ENCODE data around the gene SLC8A3. TPM values are rescaled to one million over a fixed set of nuclear protein-coding genes. Genes with fewer than 3 reads are reported as not detected.

The SLC8A3 gene
- total RNA-seq, 4 donors from 2014 or later: 0.19 to 1.1 (median 0.66) TPM

DNA sequence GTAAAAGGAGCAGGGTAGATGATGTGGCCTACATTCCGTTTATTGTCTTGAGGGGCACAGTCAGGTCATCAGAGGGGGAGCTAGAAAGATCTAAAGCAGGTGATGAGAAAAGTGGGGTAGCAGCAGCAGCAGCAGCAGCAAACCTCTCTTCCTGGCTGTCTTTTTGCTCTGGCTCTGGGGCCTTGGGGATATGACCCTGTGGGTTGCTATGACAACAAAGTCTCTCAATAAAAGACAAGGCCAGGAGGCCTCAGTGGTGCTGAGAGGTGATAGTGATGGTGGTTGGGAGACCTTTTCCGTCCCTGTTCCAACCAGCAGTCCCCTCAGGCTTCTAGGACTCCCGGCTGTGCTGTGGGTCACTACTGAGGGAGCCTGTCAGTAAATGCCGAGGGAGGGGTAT lies 138.6 kb downstream of the SLC8A3 start:
- TF ChIP-seq, protein P1, sequence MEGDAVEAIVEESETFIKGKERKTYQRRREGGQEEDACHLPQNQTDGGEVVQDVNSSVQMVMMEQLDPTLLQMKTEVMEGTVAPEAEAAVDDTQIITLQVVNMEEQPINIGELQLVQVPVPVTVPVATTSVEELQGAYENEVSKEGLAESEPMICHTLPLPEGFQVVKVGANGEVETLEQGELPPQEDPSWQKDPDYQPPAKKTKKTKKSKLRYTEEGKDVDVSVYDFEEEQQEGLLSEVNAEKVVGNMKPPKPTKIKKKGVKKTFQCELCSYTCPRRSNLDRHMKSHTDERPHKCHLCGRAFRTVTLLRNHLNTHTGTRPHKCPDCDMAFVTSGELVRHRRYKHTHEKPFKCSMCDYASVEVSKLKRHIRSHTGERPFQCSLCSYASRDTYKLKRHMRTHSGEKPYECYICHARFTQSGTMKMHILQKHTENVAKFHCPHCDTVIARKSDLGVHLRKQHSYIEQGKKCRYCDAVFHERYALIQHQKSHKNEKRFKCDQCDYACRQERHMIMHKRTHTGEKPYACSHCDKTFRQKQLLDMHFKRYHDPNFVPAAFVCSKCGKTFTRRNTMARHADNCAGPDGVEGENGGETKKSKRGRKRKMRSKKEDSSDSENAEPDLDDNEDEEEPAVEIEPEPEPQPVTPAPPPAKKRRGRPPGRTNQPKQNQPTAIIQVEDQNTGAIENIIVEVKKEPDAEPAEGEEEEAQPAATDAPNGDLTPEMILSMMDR (IDR thresholded peaks at IDR 0.05; ENCODE audit: low read depth): no peak

DNA sequence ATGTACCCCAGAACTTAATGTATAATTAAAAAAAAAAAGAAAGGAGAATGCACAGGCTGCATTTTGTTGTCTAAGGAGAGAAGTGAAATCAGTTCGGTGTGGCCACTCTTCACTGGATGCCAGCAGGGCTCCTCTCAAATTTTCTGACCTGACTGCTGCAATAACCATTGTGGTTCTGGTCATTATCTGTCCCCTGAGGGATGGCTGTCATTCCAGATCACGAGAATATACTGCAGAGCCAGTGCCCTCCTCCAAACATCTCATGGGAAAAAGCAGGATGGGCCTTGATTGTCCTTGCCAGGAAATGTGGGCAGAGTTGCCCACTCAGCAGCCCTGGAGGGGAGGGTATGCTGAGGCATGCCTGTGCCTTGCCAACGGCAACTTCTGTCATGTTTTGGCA lies 139.1 kb downstream of the SLC8A3 start:
- TF ChIP-seq, protein P1 (IDR thresholded peaks at IDR 0.05; ENCODE audit: low read depth): no peak

DNA sequence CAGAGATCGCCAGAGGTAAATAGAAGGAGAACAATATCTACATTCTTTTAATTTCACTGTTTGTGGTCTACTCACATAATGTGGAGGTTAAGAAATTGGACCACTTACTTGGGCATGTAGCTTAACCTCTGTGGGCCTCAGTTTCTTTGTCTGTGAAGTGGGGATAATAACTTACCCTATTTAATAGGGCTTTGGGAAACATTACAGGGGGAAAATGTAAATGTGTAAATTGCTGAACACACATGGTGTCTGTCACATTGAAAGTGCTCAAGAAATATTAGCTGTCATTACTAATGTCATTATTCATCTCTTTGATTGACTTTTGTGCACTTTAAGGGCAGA lies 140.5 kb downstream of the SLC8A3 start:
- TF ChIP-seq, protein P1 (IDR thresholded peaks at IDR 0.05; ENCODE audit: low read depth): no peak

DNA sequence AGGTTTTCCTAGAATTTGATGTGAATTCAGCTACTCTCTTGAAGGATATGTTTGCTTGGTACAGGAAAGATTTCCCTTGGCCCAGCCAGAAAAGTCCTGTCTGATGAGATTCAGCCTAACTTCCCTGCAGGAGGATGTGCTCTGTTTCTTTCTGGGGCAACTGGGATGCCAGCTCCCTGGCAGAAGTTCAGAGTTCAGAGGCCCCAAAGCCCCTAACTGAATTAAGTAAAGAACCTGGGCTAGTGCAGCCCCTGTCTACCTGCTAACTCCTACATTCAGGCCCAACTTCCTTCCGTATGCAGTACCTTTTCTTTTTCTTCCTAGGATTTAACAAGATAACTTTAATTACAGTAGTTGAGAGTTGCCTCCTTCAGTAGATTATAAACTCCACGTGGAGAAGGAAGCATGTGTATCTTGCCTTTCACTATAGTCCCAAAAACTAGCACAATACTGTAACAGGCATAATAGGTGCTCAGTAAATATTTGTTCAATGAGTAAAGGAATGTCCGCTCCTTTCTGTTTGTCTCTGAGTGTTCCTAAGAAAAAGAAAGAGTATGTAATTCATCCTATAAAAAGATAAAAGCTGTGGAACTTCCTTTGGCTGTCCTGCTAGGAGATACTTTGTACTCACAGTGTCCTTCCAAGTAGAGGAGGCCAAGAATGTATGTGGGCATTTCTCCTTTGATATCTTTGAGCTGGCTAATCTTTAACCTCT lies 141.0 kb downstream of the SLC8A3 start:
- TF ChIP-seq, protein P1 (IDR thresholded peaks at IDR 0.05; ENCODE audit: low read depth): no peak

DNA sequence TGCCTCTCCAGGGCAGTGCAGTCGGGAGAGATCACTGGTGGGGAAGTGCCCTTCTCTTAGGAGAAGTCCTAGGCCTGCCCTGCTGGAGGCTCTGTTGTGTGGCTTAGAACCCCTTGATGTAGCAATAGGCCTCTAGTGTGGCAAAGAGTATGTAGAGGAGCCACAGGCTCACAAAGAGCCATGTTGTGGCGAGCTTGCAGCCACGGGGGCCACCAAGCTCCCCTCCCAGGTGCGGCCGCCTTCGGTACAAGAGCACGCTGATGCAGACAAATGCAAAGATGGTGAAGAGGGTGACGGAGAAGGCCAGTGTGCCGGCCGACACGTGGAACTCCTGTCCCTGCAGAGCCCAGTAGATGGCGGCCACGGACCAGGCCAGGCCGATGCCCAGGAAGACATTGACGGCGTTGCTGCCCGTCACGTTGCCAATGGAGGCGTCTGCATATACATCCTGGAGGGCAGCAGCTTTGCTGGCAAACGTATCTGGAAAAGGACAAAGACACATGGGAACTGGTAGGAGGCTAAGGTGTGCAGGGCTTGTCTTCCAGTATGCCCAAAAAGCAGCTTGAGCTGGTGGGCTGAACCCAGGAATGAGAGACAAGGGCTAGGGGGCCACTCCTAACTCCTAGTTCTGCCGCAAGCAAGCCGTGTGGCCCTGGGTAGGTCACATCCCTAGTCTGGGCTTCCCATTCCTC lies 142.8 kb downstream of the SLC8A3 start:
- TF ChIP-seq, protein P1 (IDR thresholded peaks at IDR 0.05; ENCODE audit: low read depth): no peak

DNA sequence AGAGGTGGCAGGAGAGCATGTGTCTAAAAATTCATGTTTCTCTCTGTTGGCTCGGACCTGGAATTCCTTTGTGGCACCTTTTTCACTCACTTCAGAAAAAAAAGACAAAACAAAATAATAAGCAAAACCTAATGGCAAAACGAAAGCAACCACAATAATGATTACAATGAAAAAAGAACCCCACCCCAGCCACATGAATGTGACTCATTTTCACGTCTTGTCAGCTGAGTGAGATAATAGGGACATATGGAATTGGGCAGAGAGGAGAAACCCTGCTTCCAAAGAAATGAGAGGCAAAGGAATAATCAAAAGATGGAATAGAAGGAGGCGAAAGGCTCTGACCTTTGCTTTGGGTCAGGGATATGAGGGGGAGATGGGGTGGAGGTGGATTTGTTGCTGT lies 143.4 kb downstream of the SLC8A3 start:
- TF ChIP-seq, protein P1 (IDR thresholded peaks at IDR 0.05; ENCODE audit: low read depth): no peak

DNA sequence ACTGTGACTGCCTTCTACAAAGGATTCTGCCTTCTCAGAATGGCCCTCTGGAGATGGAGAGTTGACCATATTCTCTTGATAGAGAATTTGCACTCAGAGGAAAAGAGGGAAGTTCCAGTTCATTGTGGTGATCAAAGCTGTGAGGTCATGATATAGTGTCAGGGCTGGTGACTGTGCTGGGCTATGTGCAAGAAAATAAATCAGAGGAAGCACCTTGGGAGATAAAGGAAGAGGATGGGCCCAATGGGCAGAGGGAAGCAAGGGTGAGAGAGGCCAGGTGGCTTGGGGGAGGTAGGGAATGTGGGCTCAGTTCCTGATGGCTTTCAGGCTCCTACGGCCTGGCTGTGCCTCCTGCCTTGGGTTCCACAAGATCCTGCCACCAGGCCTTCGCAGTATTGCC lies 145.8 kb downstream of the SLC8A3 start:
- TF ChIP-seq, protein P1 (IDR thresholded peaks at IDR 0.05; ENCODE audit: low read depth): no peak

All from subcutaneous adipose tissue (tissue), 4 donors.